ENCODE measurements around the gene UBTF.
A peak's percentile ranks its signal among the peaks of the same experiment; 100 is the strongest.

UBTF gene

DNA sequence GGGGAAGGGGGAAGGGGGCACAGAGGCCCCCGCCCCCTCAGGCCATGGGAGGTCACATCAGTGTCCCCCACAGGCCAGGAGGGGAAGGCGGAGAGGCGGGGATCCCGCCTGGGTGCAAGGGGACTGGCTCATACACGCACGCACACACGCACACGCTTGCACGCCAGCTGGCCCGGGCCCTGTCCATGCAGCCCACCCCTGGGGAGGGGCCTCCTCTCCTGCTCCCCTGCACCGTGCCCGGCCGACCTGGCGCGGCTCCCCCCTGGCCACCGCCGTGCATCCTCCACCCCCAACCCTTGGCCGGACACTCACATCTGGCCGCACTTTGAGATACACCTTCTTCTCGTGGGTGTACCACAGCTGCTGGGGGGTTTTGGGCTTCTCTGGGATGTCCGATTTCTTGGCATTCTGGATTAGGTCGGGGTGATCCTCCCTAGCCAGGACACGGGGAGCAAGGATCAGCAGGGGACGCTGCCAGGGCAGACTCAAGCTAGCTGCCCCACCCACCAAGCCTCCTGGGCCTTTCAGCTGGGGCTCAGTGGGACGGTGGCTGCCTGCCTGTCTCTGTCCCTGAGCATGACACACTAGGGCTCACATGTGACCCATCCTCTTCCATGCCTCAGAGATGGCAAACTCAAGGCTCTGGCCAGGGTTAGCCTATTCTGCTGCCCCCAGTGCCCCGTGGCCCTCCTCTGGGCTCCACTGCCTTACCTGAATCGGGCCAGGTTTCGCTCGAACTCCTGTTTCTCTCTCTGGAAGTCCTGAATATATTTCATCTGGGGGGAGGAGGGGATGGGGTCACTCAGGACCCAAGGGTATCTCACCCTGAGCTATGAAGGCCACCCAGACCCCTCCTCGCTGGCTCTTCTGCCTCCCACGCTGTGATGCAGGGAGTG is 6.7 kb downstream of the UBTF start:
- DNase-seq, result no peak

DNA sequence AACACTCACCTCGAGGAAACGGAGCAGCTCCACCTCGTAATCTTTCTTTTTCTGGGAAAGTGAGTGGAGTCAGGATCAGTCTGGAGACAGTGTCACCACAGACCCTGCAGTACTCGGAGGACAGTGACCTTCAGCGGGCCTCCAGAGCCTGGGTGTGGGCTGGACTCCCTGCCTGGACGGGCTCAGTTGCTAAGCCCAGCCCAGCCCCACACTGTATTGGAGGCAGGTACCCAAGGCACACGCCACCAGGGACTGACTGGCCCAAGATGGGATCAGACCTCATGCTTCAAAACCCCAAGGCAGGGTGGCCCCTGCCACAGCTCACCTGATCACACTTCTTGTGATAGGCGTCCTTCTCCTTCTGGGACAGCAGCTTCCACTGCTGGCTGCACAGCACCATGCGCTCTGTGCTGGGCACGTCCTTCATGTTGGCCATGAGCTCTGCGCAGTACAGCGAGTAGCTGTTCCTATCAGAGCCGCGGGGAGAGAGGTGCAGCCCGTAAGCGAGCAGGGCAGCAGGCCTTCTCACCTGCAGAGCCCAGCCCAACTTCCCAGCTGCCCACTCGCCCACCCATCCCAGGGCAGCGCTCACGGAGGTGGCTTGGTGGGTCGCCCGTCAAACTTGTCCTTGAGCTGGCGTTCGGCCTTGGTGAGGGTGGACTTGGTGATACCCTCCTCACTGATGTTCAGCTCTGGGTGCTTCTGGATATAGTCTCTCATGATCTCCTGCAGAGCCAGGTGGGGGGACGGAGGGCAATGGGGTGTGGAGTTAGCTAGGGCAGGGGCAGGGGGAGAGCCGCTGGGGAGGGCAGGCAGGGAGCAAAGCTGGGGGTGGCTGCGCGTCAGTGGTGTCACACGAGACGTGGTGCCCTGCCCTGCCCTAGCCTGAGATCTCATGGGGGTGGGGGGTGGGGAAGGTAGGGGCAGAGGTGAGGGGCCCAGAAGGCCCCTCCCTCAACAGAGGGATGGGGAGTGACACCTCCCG is 7.9 kb downstream of the UBTF start:
- no peak for DNase-seq

DNA sequence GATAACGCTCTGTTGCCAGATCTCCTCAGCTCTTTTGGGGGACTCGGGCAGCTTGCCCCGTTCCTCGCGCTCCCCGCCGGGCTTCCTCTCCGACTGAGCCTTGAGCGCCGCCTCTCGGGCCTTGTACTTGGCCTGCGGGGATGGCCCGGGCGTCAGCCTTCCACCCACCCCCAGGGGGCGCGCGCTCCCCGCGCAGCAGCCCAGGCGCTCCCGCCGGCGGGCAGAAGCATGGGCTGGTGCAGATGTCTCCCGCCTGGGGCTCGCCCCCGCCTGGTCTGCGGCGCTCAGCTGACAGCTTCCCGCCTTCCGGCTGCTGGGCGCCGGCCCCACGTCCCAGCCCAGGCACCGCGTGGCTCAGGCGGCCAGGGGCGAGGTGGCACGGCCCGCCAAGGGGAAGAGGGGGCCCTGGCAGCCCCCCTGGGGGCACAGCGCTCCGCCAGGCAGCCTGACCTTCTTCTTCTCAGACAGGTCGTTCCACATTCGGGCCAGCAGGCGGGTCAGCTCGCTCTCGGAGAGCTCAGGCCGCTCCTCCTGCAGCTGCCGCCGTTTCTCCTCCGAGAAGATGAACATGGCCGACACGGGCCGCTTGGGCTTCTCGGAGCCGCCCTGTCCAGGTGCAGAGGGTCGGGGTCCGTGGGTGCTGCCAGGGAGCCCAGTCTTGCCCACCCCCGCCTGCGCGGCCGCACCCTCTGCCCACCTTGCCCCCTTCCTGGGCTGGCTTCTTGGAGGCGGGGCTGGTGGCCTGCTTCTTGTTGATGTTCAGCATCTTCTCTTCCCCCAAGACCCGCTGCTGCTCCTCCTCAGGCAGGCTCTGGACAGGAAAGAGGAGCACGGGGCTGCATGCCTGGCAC is 8.9 kb downstream of the UBTF start:
- DNase-seq, result peak; percentile 79

DNA sequence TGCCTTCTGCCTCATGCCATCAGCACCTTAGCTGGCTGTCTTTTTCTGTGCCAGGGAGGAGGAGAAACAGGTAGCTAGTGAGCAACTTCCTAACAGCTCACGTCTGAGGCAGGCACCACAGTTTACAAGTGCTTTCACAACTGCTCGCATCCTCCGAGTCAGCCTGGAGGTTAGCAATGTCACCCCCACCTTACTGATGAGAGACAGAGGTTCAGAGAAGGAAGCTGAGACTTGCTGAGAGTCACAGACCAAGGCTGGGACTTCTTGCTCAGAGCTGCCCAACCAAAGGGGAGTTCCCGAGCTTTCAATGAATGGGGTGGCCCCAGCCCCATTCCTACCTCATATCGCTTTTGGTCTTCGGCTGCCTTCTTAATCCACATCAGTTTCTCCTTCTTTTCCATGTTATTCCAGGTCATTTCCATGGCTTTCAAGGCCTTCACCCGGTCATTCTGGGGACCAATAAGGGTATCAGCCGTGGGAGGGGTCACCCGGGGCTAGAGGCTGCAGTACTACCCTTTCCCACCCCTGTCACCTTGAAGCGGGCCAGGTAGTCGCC is 9.6 kb downstream of the UBTF start:
- DNase-seq, result no peak

DNA sequence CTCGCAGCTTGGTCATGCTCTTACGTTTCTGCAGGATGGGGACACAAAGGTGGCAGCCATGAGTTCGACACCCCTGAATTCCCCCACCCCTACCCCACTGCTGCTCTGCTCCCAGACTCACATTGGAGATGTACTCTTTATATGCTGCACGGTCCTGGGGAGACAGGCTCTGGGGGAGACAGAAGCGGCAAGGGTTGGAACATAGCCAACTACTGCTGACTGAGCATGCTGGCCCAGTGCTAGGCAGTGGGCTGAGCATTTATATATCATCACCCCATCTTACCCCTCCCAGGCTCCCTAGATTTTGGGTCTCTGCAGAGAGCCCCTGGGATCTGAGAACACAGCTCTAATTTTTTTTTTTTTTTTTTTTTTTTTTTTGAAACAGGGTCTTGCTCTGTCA is 11.7 kb downstream of the UBTF start:
- no peak for DNase-seq

DNA sequence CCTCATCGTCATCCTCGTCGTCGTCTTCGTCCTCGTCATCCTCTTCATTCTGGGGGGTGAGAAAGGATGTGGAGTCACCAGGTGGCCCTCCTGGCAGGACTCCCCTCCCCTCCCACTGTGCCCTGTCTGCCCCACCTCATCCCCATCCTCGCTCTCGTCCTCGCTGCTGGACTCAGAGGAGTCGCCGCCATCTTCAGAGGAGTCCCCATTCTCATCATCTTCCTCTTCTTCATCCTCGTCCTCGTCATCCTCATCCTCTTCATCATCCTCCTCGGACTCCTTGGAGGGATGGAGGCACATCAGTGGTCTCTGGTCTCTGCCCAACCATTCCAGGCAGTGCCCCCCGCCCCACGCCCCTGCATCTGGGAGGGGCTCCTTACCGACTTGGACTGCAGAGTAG is 12.2 kb downstream of the UBTF start:
- no peak for DNase-seq

GRCh38 chr17:44206825-44207155 is 12.7 kb downstream of the UBTF start:
- DNase-seq, result no peak

- no peak for DNase-seq
Observed at GRCh38 chr17:44205962-44206824, 13.3 kb downstream of the UBTF start.

- peak; percentile 71 for DNase-seq
Observed at GRCh38 chr17:44204441-44204882, 15.0 kb downstream of the UBTF start.

DNA sequence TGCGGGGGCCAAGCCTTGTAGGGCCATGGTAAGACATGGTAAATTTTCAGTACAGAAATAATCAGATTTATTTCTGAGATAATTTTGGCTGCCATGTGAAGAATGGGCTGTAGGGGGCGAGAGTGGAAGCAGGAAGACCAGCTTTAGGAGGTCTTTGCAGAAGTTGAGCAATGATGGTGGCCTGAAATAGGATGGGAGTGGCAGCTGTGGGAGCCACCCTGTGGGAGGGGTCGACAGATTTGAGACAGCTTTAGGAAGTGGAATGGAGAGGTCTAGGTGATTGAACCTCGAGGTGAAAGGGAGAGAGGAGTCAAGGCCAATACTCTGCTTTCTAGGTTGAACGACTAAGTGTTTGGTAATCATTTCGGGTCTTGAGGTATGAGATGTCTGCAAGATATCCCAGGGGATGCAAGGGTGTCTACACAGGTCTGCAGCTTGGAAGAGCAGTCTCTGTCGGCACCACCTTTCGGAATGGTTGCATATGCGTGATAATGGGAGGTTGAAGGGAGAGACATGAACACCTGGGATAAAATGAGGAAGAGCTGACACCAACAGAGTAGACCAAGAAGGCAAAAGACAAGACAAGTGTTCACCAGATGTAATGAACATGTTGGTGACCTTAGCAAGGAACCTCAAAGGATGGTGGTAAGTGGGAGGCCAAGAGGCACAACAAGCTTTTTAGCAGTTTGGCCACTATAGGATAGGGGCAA is 15.6 kb downstream of the UBTF start:
- DNase-seq, result no peak

- no peak for DNase-seq
Observed at GRCh38 chr17:44202756-44203155, 16.7 kb downstream of the UBTF start.

DNA sequence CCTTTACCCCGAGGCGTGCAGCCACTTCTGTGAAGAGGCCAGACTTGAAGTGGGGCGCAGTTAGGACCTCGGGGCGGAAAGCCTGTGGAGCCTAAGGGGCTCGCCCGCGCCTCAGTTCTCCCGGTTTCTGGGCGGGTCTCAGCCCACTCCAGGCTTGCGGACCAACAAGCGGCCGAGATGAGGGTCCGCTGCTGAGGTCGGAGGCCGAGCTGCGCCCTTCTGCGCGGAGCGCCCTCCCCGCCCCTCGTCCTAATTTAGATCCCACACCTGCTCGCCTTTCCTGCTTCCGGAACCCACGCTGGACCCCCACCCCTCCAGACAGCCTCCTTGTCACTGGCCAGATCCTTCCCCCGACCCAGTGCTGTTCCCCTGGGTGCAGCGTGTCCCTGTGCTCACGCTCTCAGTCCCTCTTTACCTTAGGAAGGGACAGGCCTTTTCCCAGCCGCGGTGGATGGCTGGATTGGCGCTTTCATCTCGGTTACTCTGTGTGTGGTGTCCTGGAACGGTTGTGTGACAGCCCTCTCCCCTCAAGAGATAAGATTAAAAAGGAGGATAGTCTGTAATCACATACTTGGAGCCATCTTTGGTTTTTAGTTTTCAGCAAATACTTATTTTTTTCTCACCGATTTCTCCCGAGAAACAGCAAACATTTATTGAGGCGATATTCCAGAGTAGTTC is 18.9 kb downstream of the UBTF start:
- DNase-seq, result no peak

GRCh38 chr17:44199553-44200477 is 19.7 kb downstream of the UBTF start, which contains the start of gene ATXN7L3:
Gene ATXN7L3 (minus strand): TSS chr17:44199884. CDS start chr17:44198070, 1,814 bp downstream.
- DNase-seq, result peak; percentile 95

DNA sequence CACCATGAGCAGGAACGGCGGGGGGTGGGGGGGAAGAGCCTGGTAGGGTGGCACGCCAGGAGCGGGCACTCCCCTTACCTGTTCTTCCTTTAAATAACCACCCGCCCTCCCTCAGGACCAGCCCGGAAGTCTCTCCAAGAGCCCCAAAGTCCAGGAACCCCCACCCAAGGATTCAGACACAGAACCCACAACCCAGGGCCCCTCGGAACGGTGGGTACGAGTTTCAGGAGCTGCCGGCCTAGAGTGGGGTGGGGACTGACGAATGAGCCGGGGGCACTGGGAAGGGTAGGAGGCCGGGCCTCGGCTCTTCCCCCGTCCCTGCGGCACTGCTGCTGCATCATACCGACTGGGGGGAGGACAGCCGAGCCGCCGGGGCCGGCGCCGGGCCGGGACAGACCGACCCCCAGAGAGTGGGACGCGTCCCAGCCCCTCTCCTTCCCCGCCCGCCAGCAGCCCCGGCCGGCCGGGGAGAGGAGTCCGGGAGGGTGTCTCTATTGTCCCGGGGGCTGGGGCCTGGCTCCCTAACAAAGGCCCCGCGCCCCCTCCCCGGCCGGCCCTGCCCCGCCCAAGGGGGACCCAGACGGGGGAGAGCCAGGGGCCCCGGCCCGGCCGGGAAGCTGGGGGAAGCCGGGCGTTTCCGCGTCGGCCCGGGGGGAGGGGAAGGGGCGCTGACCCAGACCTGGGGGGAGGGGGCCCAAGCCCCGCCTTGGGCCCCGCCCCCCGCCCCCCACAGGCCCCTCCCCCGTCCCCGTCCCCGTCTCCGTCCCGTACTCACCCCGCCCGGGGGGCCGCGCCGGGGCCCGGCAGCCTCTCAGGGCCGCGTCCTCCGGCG is 20.5 kb downstream of the UBTF start:
- DNase-seq, result peak; percentile 41

DNA sequence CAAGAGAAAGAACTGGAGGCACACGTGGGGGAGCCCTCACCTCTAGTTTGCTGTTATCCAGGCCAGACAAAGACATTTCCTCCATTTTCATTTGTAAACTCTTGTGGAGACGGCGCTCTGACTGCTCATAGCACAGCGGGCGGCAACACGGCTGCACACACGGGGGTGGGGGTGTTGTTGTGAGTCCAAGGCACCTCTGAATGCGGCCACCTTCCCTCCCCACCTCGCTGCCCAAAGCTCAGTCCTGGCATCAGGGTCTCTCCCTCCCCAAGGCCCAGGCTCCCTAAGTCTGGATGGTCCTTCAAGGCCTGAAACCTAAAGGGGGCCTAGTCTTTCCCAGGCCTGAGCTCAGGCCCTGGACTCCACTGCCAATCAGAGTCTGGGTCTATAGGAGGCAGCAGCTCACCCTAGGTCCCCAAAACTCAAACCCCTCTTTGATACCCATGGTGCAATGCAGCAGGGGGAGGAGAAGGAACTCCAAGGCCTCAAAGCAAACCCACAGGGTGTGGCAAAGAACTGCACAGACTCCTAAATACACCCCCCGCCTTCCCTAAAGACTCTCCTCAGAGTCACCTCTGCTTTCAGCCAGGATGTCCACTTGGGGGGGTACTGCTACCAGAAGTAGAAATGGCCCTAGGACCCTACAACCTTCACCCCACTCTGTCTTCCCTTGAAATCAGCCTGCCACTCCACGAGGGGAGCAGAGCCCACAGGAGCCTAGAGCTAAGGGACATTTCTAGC is 21.3 kb downstream of the UBTF start:
- DNase-seq, result peak; percentile 67

DNA sequence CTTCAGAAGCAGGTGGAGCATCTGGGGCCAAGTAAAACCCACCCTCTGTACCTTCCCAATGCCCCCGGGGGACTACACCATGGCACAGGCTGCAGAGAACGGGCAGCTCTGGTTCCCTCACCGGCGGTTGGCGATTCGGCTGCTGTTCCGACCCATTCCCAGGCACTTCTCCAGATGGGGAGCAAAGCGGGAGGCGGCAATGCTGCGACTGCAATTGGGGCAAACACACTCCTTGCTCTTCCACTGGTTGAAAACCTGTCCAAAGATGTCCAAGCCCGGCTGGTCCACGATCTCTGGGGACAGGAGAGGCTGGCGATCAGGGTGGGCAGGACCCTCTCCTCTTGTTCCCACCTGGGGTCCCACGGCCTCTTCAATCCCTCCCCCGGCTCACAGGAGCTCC is 22.4 kb downstream of the UBTF start:
- DNase-seq, result no peak
